MM.1S (cell line): ENCODE measurements around the gene TADA2A.

Experiments
- EZH2 ChIP-seq: fragments of 300-600 bp; sonication (generic); optimal IDR thresholded peaks from 2 replicates; pipeline ENCODE3; 2017; ENCODE audit warnings: low read depth, mild to moderate bottlenecking, antibody characterized with exemption, low read length, mixed read lengths
- TF ChIP-seq, protein P1 (sequence below): fragments of 300-600 bp; sonication (generic); IDR thresholded peaks from 2 replicates; pipeline ENCODE4 v1.5.1; 2016; ENCODE audit warnings: antibody characterized with exemption, low read length, mixed read lengths

- TF ChIP-seq, protein P1, sequence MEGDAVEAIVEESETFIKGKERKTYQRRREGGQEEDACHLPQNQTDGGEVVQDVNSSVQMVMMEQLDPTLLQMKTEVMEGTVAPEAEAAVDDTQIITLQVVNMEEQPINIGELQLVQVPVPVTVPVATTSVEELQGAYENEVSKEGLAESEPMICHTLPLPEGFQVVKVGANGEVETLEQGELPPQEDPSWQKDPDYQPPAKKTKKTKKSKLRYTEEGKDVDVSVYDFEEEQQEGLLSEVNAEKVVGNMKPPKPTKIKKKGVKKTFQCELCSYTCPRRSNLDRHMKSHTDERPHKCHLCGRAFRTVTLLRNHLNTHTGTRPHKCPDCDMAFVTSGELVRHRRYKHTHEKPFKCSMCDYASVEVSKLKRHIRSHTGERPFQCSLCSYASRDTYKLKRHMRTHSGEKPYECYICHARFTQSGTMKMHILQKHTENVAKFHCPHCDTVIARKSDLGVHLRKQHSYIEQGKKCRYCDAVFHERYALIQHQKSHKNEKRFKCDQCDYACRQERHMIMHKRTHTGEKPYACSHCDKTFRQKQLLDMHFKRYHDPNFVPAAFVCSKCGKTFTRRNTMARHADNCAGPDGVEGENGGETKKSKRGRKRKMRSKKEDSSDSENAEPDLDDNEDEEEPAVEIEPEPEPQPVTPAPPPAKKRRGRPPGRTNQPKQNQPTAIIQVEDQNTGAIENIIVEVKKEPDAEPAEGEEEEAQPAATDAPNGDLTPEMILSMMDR: no peak
- TF ChIP-seq EZH2: no peak
These were observed 73.7 kb downstream of the TADA2A start for GRCh38 chr17:37480427-37480826.
